Liver (tissue), 9 donors: ENCODE measurements around the gene HDLBP. TPM values are rescaled to one million over a fixed set of nuclear protein-coding genes. Genes with fewer than 3 reads are reported as not detected.

Experiments used
- DNase-seq: peaks from one replicate; pipeline ENCODE4 v3.0.0-alpha.2; 2017; ENCODE audit warnings: low spot score
- H3K27ac ChIP-seq, 2 donors: one replicate each; pipeline ENCODE4 v1.7.0; 2013; ENCODE audit warnings: inconsistent platforms in 2 of 2, low read length in 2 of 2, control low read depth in 1 of 2, low read depth in 1 of 2, mild to moderate bottlenecking in 1 of 2
- H3K27me3 ChIP-seq, 4 donors: one replicate each; pipeline versions ENCODE4 v1.6.1 to v1.7.0; 2013; ENCODE audit warnings: low read length in 3 of 4, inconsistent platforms in 1 of 4, mild to moderate bottlenecking in 1 of 4, moderate library complexity in 1 of 4; ENCODE audit not compliant: control insufficient read depth in 4 of 4, insufficient read depth in 4 of 4
- H3K36me3 ChIP-seq, 4 donors: one replicate each; pipeline versions ENCODE4 v1.6.1 to v1.7.0; 2013; ENCODE audit warnings: low read length in 3 of 4, mild to moderate bottlenecking in 3 of 4, low read depth in 1 of 4, moderate library complexity in 1 of 4; ENCODE audit not compliant: control insufficient read depth in 4 of 4, insufficient read depth in 3 of 4
- H3K4me1 ChIP-seq, 4 donors: one replicate each; pipeline versions ENCODE4 v1.6.1 to v1.7.0; 2013; ENCODE audit warnings: low read length in 3 of 4, mild to moderate bottlenecking in 3 of 4, moderate library complexity in 1 of 4; ENCODE audit not compliant: control insufficient read depth in 4 of 4, insufficient read depth in 4 of 4
- H3K4me3 ChIP-seq, 3 donors: one replicate each; pipeline versions ENCODE4 v1.6.1 to v1.7.0; 2013; ENCODE audit warnings: low read length in 3 of 3, control low read depth in 1 of 3, low read depth in 1 of 3, mild to moderate bottlenecking in 1 of 3
- H3K9ac ChIP-seq, 2 donors: one replicate each; pipeline ENCODE4 v1.7.0; 2013; ENCODE audit warnings: low read length in 2 of 2, mild to moderate bottlenecking in 2 of 2, moderate library complexity in 2 of 2, control low read depth in 1 of 2, low read depth in 1 of 2
- H3K9me3 ChIP-seq, 4 donors: one replicate each; pipeline versions ENCODE4 v1.6.1 to v1.7.0; 2013; ENCODE audit warnings: low read length in 3 of 4; ENCODE audit not compliant: control insufficient read depth in 4 of 4
- EGR1 ChIP-seq, 2 donors: IDR thresholded peaks; 2 replicates each; pipeline ENCODE4 v1.6.1; 2016 to 2018; ENCODE audit warnings: antibody characterized with exemption in 2 of 2, low read depth in 2 of 2
- FOXA1 ChIP-seq: IDR thresholded peaks from 2 replicates; pipeline ENCODE4 v1.6.1; 2016; ENCODE audit warnings: antibody characterized with exemption
- FOXA2 ChIP-seq: IDR thresholded peaks from 2 replicates; pipeline ENCODE4 v1.6.1; 2016; ENCODE audit warnings: antibody characterized with exemption
- GABPA ChIP-seq, 2 donors: IDR thresholded peaks in 1 of 2; conservative IDR thresholded peaks in 1 of 2; 2 replicates each; pipeline ENCODE4 v1.6.1; 2016; ENCODE audit warnings: antibody characterized with exemption in 2 of 2, mild to moderate bottlenecking in 1 of 2, moderate library complexity in 1 of 2
- HNF4A ChIP-seq, 2 donors: conservative IDR thresholded peaks; 2 replicates each; pipeline ENCODE4 v1.6.1; 2016; ENCODE audit warnings: antibody characterized with exemption in 2 of 2, mild to moderate bottlenecking in 2 of 2
- HNF4G ChIP-seq: IDR thresholded peaks from 2 replicates; pipeline ENCODE4 v1.6.1; 2016; ENCODE audit warnings: antibody characterized with exemption
- JUND ChIP-seq, 2 donors: IDR thresholded peaks; 2 replicates each; pipeline ENCODE4 v1.6.1; 2016; ENCODE audit warnings: antibody characterized with exemption in 2 of 2
- NR2F2 ChIP-seq: IDR thresholded peaks from 2 replicates; pipeline ENCODE4 v1.6.1; 2016; ENCODE audit warnings: antibody characterized with exemption
- RAD21 ChIP-seq, 2 donors: IDR thresholded peaks; 2 replicates each; pipeline ENCODE4 v1.6.1; 2016; ENCODE audit warnings: antibody characterized with exemption in 2 of 2, mild to moderate bottlenecking in 2 of 2
- REST ChIP-seq: IDR thresholded peaks from 2 replicates; pipeline ENCODE4 v1.6.1; 2016; ENCODE audit warnings: antibody characterized with exemption, mild to moderate bottlenecking
- RXRA ChIP-seq, 2 donors: IDR thresholded peaks; 2 replicates each; pipeline ENCODE4 v1.6.1; 2017 to 2018; ENCODE audit warnings: antibody characterized with exemption in 2 of 2, mild to moderate bottlenecking in 1 of 2
- SP1 ChIP-seq: IDR thresholded peaks from 2 replicates; pipeline ENCODE4 v1.6.1; 2018; ENCODE audit warnings: antibody characterized with exemption, mild to moderate bottlenecking
- TAF1 ChIP-seq: conservative IDR thresholded peaks from 2 replicates; pipeline ENCODE4 v1.6.1; 2016; ENCODE audit warnings: antibody characterized with exemption, mild to moderate bottlenecking
- YY1 ChIP-seq: IDR thresholded peaks from 2 replicates; pipeline ENCODE4 v1.6.1; 2016; ENCODE audit warnings: antibody characterized with exemption, mild to moderate bottlenecking
- WGBS: extraction: QIAGEN DNeasy Blood & Tissue Kit; methylation state at CpG from one replicate; pipeline ENCODE4 v1.1.7; 2013; 5-methylcytosine and 5-hydroxymethylcytosine counted together
- polyA plus RNA-seq, 2 donors: library from polyadenylated mRNA; stranded (reverse) in 1 of 2; unstranded in 1 of 2; fragments of 200-250 nt in 1 of 2; fragments of >200 nt in 1 of 2; fragmentation: Nextera tagmentation in 1 of 2; extraction: Ambion mirVana in 1 of 2; gene quantifications; one replicate each; pipeline versions ENCODE4 v1.2.1 to v1.2.3, GENCODE V29; 2013 to 2015
- total RNA-seq, 2 donors: library from RNA; depleted of rRNA; stranded (reverse); fragments of >200 nt; gene quantifications; one replicate each; pipeline ENCODE4 v1.2.3, GENCODE V29; 2014
- TF ChIP-seq, protein P1 (sequence below): fragments of 150-350 bp; IDR thresholded peaks from 2 replicates; pipeline ENCODE4 v1.5.1; 2017; ENCODE audit warnings: improper control_type of control experiment, low read depth, low read length; ENCODE audit not compliant: missing input control
- TF ChIP-seq, protein P2 (sequence below): IDR thresholded peaks from 2 replicates; pipeline ENCODE4 v1.6.1; 2016; ENCODE audit warnings: antibody characterized with exemption
- TF ChIP-seq, protein P3 (sequence below): IDR thresholded peaks from 2 replicates; pipeline ENCODE4 v1.6.1; 2016; ENCODE audit warnings: antibody characterized with exemption
- TF ChIP-seq, protein P4 (sequence below): IDR thresholded peaks from 2 replicates; pipeline ENCODE4 v1.6.1; 2016; ENCODE audit warnings: antibody characterized with exemption
- donor health status: healthy.
- donor health status: healthy.
- donor health status: healthy.
- donor health status: healthy.
- donor health status: healthy.

The HDLBP gene
- total and polyA plus RNA-seq, 4 donors = 219 to 580 (median 258) TPM

DNA sequence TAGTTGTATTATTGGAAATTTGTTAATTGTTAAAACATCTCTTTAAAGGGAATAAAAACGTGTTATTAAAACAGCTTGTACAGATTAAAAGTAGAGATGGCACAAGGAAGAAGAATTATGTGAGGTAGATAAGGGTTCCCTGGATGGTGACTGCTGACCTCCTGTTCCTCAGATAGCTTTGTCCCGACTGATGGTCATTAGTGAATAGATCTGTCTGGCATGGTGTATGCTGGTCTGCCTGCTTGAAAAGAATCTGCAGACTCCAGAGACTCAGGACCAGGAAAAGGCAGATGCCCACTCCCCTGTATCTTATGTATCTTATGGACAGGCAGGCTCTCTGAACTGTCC lies 35.0 kb upstream of the HDLBP start:
- WGBS = 41% methylated on average over 2 of the region's 2 CpGs
- H3K9ac ChIP-seq = no peak overlapping the region
- H3K27me3 ChIP-seq = no peaks in the 10 kb centered on the region
- no peak overlapping the region for H3K4me3 ChIP-seq
- no peak for DNase-seq
- H3K9me3 ChIP-seq = no peaks in the 10 kb centered on the region
- H3K4me1 ChIP-seq = peaks cover 2 to 40% (median 29%) of the 10 kb centered on the region in 4 donors
- TF ChIP-seq, protein P1, sequence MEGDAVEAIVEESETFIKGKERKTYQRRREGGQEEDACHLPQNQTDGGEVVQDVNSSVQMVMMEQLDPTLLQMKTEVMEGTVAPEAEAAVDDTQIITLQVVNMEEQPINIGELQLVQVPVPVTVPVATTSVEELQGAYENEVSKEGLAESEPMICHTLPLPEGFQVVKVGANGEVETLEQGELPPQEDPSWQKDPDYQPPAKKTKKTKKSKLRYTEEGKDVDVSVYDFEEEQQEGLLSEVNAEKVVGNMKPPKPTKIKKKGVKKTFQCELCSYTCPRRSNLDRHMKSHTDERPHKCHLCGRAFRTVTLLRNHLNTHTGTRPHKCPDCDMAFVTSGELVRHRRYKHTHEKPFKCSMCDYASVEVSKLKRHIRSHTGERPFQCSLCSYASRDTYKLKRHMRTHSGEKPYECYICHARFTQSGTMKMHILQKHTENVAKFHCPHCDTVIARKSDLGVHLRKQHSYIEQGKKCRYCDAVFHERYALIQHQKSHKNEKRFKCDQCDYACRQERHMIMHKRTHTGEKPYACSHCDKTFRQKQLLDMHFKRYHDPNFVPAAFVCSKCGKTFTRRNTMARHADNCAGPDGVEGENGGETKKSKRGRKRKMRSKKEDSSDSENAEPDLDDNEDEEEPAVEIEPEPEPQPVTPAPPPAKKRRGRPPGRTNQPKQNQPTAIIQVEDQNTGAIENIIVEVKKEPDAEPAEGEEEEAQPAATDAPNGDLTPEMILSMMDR = no peak
- no peak for TF ChIP-seq TAF1
- TF ChIP-seq YY1 = no peak
- TF ChIP-seq RAD21 (IDR thresholded peaks at IDR 0.05) = no peak
- TF ChIP-seq FOXA2 = no peak
- TF ChIP-seq, protein P2, sequence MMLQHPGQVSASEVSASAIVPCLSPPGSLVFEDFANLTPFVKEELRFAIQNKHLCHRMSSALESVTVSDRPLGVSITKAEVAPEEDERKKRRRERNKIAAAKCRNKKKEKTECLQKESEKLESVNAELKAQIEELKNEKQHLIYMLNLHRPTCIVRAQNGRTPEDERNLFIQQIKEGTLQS = no peak
- no peak for TF ChIP-seq REST
- TF ChIP-seq NR2F2 = no peak
- TF ChIP-seq RXRA (IDR thresholded peaks at IDR 0.05) = no peak
- TF ChIP-seq SP1 = no peak
- no peak for TF ChIP-seq FOXA1
- TF ChIP-seq, protein P3, sequence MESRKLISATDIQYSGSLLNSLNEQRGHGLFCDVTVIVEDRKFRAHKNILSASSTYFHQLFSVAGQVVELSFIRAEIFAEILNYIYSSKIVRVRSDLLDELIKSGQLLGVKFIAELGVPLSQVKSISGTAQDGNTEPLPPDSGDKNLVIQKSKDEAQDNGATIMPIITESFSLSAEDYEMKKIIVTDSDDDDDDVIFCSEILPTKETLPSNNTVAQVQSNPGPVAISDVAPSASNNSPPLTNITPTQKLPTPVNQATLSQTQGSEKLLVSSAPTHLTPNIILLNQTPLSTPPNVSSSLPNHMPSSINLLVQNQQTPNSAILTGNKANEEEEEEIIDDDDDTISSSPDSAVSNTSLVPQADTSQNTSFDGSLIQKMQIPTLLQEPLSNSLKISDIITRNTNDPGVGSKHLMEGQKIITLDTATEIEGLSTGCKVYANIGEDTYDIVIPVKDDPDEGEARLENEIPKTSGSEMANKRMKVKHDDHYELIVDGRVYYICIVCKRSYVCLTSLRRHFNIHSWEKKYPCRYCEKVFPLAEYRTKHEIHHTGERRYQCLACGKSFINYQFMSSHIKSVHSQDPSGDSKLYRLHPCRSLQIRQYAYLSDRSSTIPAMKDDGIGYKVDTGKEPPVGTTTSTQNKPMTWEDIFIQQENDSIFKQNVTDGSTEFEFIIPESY = no peak
- TF ChIP-seq EGR1 (IDR thresholded peaks at IDR 0.05; ENCODE audit: low read depth in 2 of 2) = no peak
- TF ChIP-seq HNF4A (conservative IDR thresholded peaks at IDR 0.05) = no peak
- no peak for TF ChIP-seq GABPA (IDR thresholded peaks at IDR 0.05 in 1 of 2, conservative IDR thresholded peaks at IDR 0.05 in 1 of 2)
- no peak for TF ChIP-seq JUND (IDR thresholded peaks at IDR 0.05)
- TF ChIP-seq, protein P4, sequence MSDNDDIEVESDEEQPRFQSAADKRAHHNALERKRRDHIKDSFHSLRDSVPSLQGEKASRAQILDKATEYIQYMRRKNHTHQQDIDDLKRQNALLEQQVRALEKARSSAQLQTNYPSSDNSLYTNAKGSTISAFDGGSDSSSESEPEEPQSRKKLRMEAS = no peak
- TF ChIP-seq HNF4G = no peak
- no peak overlapping the region for H3K27ac ChIP-seq
- peaks cover 14 to 52% (median 26%) of the 10 kb centered on the region in 4 donors for H3K36me3 ChIP-seq
